ENCODE data around the gene CFHR4. TPM values are rescaled to one million over a fixed set of nuclear protein-coding genes. Genes with fewer than 3 reads are reported as not detected.
"Not testable (repeated sequence)": the region's sequence is repeated elsewhere in the genome, so short reads cannot be mapped to it uniquely, and the experiment has no call there.

The CFHR4 gene
- total and polyA plus RNA-seq, 4 donors: 30.3 to 124 (median 67.8) TPM

GRCh38 chr1:196933531-196934189, 45.8 kb downstream of the CFHR4 start:
- DNase-seq (ENCODE audit: low spot score): no peak
- TF ChIP-seq NR2F2 (IDR thresholded peaks at IDR 0.05): no peak
- no peak for TF ChIP-seq ATF3 (IDR thresholded peaks at IDR 0.05)
- TF ChIP-seq, protein P1, sequence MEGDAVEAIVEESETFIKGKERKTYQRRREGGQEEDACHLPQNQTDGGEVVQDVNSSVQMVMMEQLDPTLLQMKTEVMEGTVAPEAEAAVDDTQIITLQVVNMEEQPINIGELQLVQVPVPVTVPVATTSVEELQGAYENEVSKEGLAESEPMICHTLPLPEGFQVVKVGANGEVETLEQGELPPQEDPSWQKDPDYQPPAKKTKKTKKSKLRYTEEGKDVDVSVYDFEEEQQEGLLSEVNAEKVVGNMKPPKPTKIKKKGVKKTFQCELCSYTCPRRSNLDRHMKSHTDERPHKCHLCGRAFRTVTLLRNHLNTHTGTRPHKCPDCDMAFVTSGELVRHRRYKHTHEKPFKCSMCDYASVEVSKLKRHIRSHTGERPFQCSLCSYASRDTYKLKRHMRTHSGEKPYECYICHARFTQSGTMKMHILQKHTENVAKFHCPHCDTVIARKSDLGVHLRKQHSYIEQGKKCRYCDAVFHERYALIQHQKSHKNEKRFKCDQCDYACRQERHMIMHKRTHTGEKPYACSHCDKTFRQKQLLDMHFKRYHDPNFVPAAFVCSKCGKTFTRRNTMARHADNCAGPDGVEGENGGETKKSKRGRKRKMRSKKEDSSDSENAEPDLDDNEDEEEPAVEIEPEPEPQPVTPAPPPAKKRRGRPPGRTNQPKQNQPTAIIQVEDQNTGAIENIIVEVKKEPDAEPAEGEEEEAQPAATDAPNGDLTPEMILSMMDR (IDR thresholded peaks at IDR 0.05; ENCODE audit: low read depth, low read length, missing input control): no peak
- no peak for TF ChIP-seq MAX (IDR thresholded peaks at IDR 0.05)
- TF ChIP-seq, protein P2, sequence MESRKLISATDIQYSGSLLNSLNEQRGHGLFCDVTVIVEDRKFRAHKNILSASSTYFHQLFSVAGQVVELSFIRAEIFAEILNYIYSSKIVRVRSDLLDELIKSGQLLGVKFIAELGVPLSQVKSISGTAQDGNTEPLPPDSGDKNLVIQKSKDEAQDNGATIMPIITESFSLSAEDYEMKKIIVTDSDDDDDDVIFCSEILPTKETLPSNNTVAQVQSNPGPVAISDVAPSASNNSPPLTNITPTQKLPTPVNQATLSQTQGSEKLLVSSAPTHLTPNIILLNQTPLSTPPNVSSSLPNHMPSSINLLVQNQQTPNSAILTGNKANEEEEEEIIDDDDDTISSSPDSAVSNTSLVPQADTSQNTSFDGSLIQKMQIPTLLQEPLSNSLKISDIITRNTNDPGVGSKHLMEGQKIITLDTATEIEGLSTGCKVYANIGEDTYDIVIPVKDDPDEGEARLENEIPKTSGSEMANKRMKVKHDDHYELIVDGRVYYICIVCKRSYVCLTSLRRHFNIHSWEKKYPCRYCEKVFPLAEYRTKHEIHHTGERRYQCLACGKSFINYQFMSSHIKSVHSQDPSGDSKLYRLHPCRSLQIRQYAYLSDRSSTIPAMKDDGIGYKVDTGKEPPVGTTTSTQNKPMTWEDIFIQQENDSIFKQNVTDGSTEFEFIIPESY (IDR thresholded peaks at IDR 0.05): no peak
- TF ChIP-seq GABPA (IDR thresholded peaks at IDR 0.05 in 1 of 2, conservative IDR thresholded peaks at IDR 0.05 in 1 of 2): no peak
- TF ChIP-seq REST (IDR thresholded peaks at IDR 0.05): no peak
- TF ChIP-seq HNF4G (IDR thresholded peaks at IDR 0.05): no peak
- no peak for TF ChIP-seq HNF4A (conservative IDR thresholded peaks at IDR 0.05)
- no peak for TF ChIP-seq YY1 (IDR thresholded peaks at IDR 0.05)
- WGBS: 96% methylated on average over 32 of the region's 32 CpGs
- Histone ChIP-seq H3K27ac (ENCODE audit: low read depth in 1 of 2, low read length in 2 of 2) (no peak overlapping the region), H3K4me3 (ENCODE audit: low read depth in 1 of 3, low read length in 3 of 3) (no peak overlapping the region), H3K9me3 (ENCODE audit: control insufficient read depth in 4 of 4, low read length in 3 of 4) (no peaks in the 10 kb centered on the region), H3K36me3 (ENCODE audit: control insufficient read depth in 4 of 4, insufficient read depth in 3 of 4, low read depth in 1 of 4, low read length in 3 of 4) (no peaks in the 10 kb centered on the region), H3K9ac (ENCODE audit: low read depth in 1 of 2, low read length in 2 of 2) (no peak overlapping the region), H3K4me1 (ENCODE audit: control insufficient read depth in 4 of 4, insufficient read depth in 4 of 4, low read length in 3 of 4) (no peaks in the 10 kb centered on the region), H3K27me3 (ENCODE audit: control insufficient read depth in 4 of 4, insufficient read depth in 4 of 4, low read length in 3 of 4) (no peaks in the 10 kb centered on the region)

DNA sequence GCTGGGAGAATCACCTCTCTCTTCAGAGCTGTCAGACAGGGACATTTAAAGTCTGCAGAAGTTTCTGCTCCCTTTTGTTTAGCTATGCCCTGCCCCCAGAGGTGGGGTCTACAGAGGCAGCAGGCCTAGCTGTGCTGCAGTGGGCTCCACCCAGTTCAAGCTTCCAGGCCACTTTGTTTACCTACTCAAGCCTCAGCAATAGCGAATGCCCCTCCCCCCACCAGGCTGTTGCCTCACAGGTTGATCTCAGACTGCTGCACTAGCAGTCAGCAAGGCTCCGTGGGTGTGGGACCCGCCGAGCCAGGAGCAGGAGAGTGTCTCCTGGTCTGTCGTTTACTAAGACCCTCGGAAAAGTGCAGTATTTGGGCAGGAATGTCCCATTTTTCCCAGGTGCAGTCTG, 53.6 kb downstream of the CFHR4 start:
- not testable (repeated sequence) for H3K27ac ChIP-seq (ENCODE audit: low read depth in 1 of 2, low read length in 2 of 2)

GRCh38 chr1:196943568-196943967, 55.7 kb downstream of the CFHR4 start, which contains the start of gene CFHR2:
CFHR2 (plus strand) TSS chr1:196943738; CDS start chr1:196943881, 143 bp downstream.
- Histone ChIP-seq H3K9ac (ENCODE audit: low read depth in 1 of 2, low read length in 2 of 2) (peak within 1 kb of the TSS in 1 of 2 donors; percentile 71), H3K27ac (ENCODE audit: low read depth in 1 of 2, low read length in 2 of 2) (peak within 1 kb of the TSS; percentile 28 to 67), H3K4me1 (ENCODE audit: control insufficient read depth in 4 of 4, insufficient read depth in 4 of 4, low read length in 3 of 4) (peaks cover 2 to 20% (median 8%) of the 10 kb centered on the region in 4 donors), H3K4me3 (ENCODE audit: low read depth in 1 of 3, low read length in 3 of 3) (peak within 1 kb of the TSS in 2 of 3 donors; percentile 15 to 57)
- H3K9me3 ChIP-seq (ENCODE audit: control insufficient read depth in 4 of 4, low read length in 3 of 4); H3K36me3 ChIP-seq (ENCODE audit: control insufficient read depth in 4 of 4, insufficient read depth in 3 of 4, low read depth in 1 of 4, low read length in 3 of 4); H3K27me3 ChIP-seq (ENCODE audit: control insufficient read depth in 4 of 4, insufficient read depth in 4 of 4, low read length in 3 of 4); DNase-seq (ENCODE audit: low spot score): not testable (repeated sequence)
- WGBS: no CpG with 5 or more reads among the region's 1 CpG

More for the DNA sequence above, 53.6 kb downstream of the CFHR4 start:
- not testable (repeated sequence) for H3K9ac ChIP-seq (ENCODE audit: low read depth in 1 of 2, low read length in 2 of 2); H3K4me3 ChIP-seq (ENCODE audit: low read depth in 1 of 3, low read length in 3 of 3); H3K36me3 ChIP-seq (ENCODE audit: control insufficient read depth in 4 of 4, insufficient read depth in 3 of 4, low read depth in 1 of 4, low read length in 3 of 4); H3K9me3 ChIP-seq (ENCODE audit: control insufficient read depth in 4 of 4, low read length in 3 of 4); H3K27me3 ChIP-seq (ENCODE audit: control insufficient read depth in 4 of 4, insufficient read depth in 4 of 4, low read length in 3 of 4)
- peak; percentile 38 for DNase-seq (ENCODE audit: low spot score)
- TF ChIP-seq RXRA (IDR thresholded peaks at IDR 0.05) (peak in 1 of 2 donors; percentile 6), HNF4A (conservative IDR thresholded peaks at IDR 0.05) (peak in 1 of 2 donors; percentile 26), SP1 (IDR thresholded peaks at IDR 0.05) (peak; percentile 8)
- 31% methylated on average over 6 of the region's 6 CpGs for WGBS
- peaks cover 0 to 10% (median 6%) of the 10 kb centered on the region in 4 donors for H3K4me1 ChIP-seq (ENCODE audit: control insufficient read depth in 4 of 4, insufficient read depth in 4 of 4, low read length in 3 of 4)

Measured in liver (tissue), 9 donors.